Chondrocyte (in vitro differentiated cells): Measurements from ENCODE around the gene KAT8. TPM values are rescaled to one million over a fixed set of nuclear protein-coding genes. Genes with fewer than 3 reads are reported as not detected.

Source experiments
- DNase-seq: peaks from one replicate; pipeline ENCODE4 v3.0.0; 2021; ENCODE audit warnings: mixed read lengths, low spot score
- H3K27ac Mint-ChIP-seq: one replicate; pipeline ENCODE4 v1.8.0; 2021; ENCODE audit warnings: mild to moderate bottlenecking, moderate library complexity, mixed read lengths; ENCODE audit not compliant: unreplicated experiment
- H3K27me3 Mint-ChIP-seq: 2 replicates; pipeline ENCODE4 v1.8.0; 2021; ENCODE audit warnings: low read depth, mixed read lengths
- H3K36me3 Mint-ChIP-seq: 2 replicates; pipeline ENCODE4 v1.8.0; 2021; ENCODE audit warnings: low read depth, mixed read lengths
- H3K4me1 Mint-ChIP-seq: 2 replicates; pipeline ENCODE4 v1.8.0; 2021; ENCODE audit warnings: low read depth, mild to moderate bottlenecking, mixed read lengths
- H3K4me3 Mint-ChIP-seq: one replicate; pipeline ENCODE4 v1.8.0; 2021; ENCODE audit warnings: mild to moderate bottlenecking, moderate library complexity, mixed read lengths; ENCODE audit not compliant: unreplicated experiment
- H3K9me3 Mint-ChIP-seq: 2 replicates; pipeline ENCODE4 v1.8.0; 2021; ENCODE audit warnings: low read depth, mixed read lengths
- CTCF ChIP-seq: fragments of 200-600 bp; sonication (generic); IDR thresholded peaks from 2 replicates; pipeline ENCODE4 v1.5.0; 2021; ENCODE audit warnings: antibody characterized with exemption, mild to moderate bottlenecking, moderate library complexity
- total RNA-seq: library from RNA; stranded (reverse); gene quantifications from 3 replicates; pipeline ENCODE4 v1.2.1, GENCODE V29; 2021

Gene KAT8
- total RNA-seq, 1 donor from 2014 or later = 34.7 TPM

GRCh38 chr16:31105677-31106213, 11.7 kb upstream of the KAT8 start:
- no peaks in the 10 kb centered on the region for H3K9me3 Mint-ChIP-seq
- peak; percentile 82 for TF ChIP-seq CTCF
- H3K4me3 Mint-ChIP-seq = no peak overlapping the region
- no peaks in the 10 kb centered on the region for H3K27me3 Mint-ChIP-seq
- no peak overlapping the region for H3K27ac Mint-ChIP-seq
- no peak for DNase-seq
- peaks cover 8% of the 10 kb centered on the region for H3K36me3 Mint-ChIP-seq
- peaks cover 21% of the 10 kb centered on the region for H3K4me1 Mint-ChIP-seq

GRCh38 chr16:31106509-31107464, 10.7 kb upstream of the KAT8 start:
- H3K27ac Mint-ChIP-seq = no peak overlapping the region
- no peak overlapping the region for H3K4me3 Mint-ChIP-seq
- H3K36me3 Mint-ChIP-seq = peaks cover 11% of the 10 kb centered on the region
- DNase-seq = no peak
- no peaks in the 10 kb centered on the region for H3K27me3 Mint-ChIP-seq
- H3K4me1 Mint-ChIP-seq = peaks cover 21% of the 10 kb centered on the region
- no peak for TF ChIP-seq CTCF
- no peaks in the 10 kb centered on the region for H3K9me3 Mint-ChIP-seq

GRCh38 chr16:31107465-31107867, 10.0 kb upstream of the KAT8 start:
- DNase-seq = no peak
- Mint-ChIP-seq H3K27me3 (no peaks in the 10 kb centered on the region), H3K9me3 (no peaks in the 10 kb centered on the region), H3K4me3 (peak overlapping the region; percentile 81), H3K36me3 (peaks cover 13% of the 10 kb centered on the region), H3K27ac (peak overlapping the region; percentile 24), H3K4me1 (peaks cover 21% of the 10 kb centered on the region)
- TF ChIP-seq CTCF = no peak

- H3K4me1 Mint-ChIP-seq = peaks cover 21% of the 10 kb centered on the region
- H3K4me3 Mint-ChIP-seq = peak within 1 kb of the TSS; percentile 81
- peaks cover 14% of the 10 kb centered on the region for H3K36me3 Mint-ChIP-seq
- H3K9me3 Mint-ChIP-seq = no peaks in the 10 kb centered on the region
- TF ChIP-seq CTCF = no peak
- H3K27me3 Mint-ChIP-seq = no peaks in the 10 kb centered on the region
- DNase-seq = no peak
- peak within 1 kb of the TSS; percentile 52 for H3K27ac Mint-ChIP-seq
Measured at GRCh38 chr16:31108035-31108793, 9.2 kb upstream of the KAT8 start, which contains the start of gene BCKDK. Gene BCKDK, plus strand, starts transcription at chr16:31108386. Its CDS starts 838 bp downstream, at chr16:31109224.
